Measurements from ENCODE around the gene CNN1.
A peak's percentile ranks its signal among the peaks of the same experiment; 100 is the strongest.

CNN1 gene

DNA sequence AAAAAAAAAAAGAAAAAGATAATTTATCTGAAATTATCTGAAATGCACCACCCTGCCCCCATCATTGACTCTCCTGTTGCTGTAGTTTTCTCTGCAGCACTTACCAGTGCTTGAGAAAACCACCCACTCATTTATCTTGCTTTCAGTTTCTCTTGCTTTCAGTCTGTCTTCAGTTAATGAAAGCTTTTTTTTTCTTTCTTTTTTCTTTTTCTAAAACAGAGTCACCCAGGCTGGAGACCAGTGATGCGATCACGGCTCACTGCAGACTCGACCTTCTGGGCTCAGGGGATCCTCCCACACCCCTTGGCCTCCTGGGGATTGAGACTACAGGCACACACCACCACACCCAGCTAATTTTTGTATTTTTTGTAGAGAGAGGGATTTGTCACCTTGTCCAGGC is 43.1 kb downstream of the CNN1 start:
- WGBS (ENCODE audit: extremely low coverage, insufficient coverage, low lambda C conversion rate) = no CpG with 5 or more reads among the region's 3 CpGs
- H3K79me1 ChIP-seq (ENCODE audit: low read length) = no peaks in the 10 kb centered on the region
- no peaks in the 10 kb centered on the region for H3K79me2 ChIP-seq (ENCODE audit: control insufficient read depth, insufficient read depth, low read length)
- H3K27ac ChIP-seq (ENCODE audit: low read depth, low read length) = no peak overlapping the region
- H3K4me1 ChIP-seq (ENCODE audit: control insufficient read depth, low read depth, low read length) = no peaks in the 10 kb centered on the region
- H3K4ac ChIP-seq (ENCODE audit: low read depth, low read length) = no peak overlapping the region
- H3K36me3 ChIP-seq (ENCODE audit: control insufficient read depth, insufficient read depth, low read length) = no peaks in the 10 kb centered on the region
- H3K23ac ChIP-seq (ENCODE audit: low read length) = no peak overlapping the region
- H3K4me3 ChIP-seq (ENCODE audit: low read length) = no peak overlapping the region
- H3K56ac ChIP-seq (ENCODE audit: low read length) = no peak overlapping the region
- no peak overlapping the region for H3K4me2 ChIP-seq (ENCODE audit: low read length)
- DNase-seq = no peak
- H2AK5ac ChIP-seq (ENCODE audit: low read length) = no peak overlapping the region
- no peaks in the 10 kb centered on the region for H3K27me3 ChIP-seq (ENCODE audit: insufficient read depth, low read length, poor library complexity)
- H2BK15ac ChIP-seq (replicated peaks; ENCODE audit: low read depth) = no peak overlapping the region
- no peak overlapping the region for H2BK120ac ChIP-seq (ENCODE audit: low read depth, low read length)
- no peak overlapping the region for H4K5ac ChIP-seq (ENCODE audit: low read length)
- H4K8ac ChIP-seq (ENCODE audit: low read depth, low read length) = no peak overlapping the region
- H3K9ac ChIP-seq (ENCODE audit: low read length) = no peak overlapping the region
- no peak overlapping the region for H3K18ac ChIP-seq (ENCODE audit: low read length)
- no peak overlapping the region for H2BK5ac ChIP-seq (ENCODE audit: low read length)

DNA sequence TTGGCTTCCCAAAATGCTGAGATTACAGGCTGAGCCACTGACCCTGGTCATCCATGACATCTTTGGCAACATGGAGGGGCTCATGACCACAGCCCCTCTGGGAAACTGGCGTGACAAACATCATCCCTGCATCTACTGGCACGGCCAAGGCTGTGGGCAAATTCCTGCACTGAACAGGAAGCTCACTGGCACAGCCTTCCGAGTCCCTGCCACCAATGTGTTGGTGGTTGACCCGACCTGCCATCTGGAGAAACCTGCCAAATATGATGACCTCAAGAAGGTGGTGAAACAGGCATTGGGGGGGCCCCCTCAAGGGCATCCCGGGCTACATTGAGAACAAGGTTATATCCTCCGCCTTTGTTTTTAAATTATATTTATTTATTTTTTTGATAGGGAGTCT is 47.7 kb downstream of the CNN1 start:
- H3K79me1 ChIP-seq (ENCODE audit: low read length) = no peaks in the 10 kb centered on the region
- no CpG with 5 or more reads among the region's 6 CpGs for WGBS (ENCODE audit: extremely low coverage, insufficient coverage, low lambda C conversion rate)

GRCh38 chr19:11587302-11587974 is 48.8 kb downstream of the CNN1 start:
- H3K36me3 ChIP-seq (ENCODE audit: control insufficient read depth, insufficient read depth, low read length) = no peaks in the 10 kb centered on the region
- peak; percentile 65 for DNase-seq
- no peak overlapping the region for H3K4me3 ChIP-seq (ENCODE audit: low read length)
- H2AK5ac ChIP-seq (ENCODE audit: low read length) = no peak overlapping the region
- no peak overlapping the region for H3K56ac ChIP-seq (ENCODE audit: low read length)
- H4K8ac ChIP-seq (ENCODE audit: low read depth, low read length) = no peak overlapping the region
- H3K4me1 ChIP-seq (ENCODE audit: control insufficient read depth, low read depth, low read length) = no peaks in the 10 kb centered on the region
- H3K4me2 ChIP-seq (ENCODE audit: low read length) = no peak overlapping the region
- no peak overlapping the region for H4K5ac ChIP-seq (ENCODE audit: low read length)
- no peaks in the 10 kb centered on the region for H3K79me2 ChIP-seq (ENCODE audit: control insufficient read depth, insufficient read depth, low read length)
- no peak overlapping the region for H3K18ac ChIP-seq (ENCODE audit: low read length)
- H2BK5ac ChIP-seq (ENCODE audit: low read length) = no peak overlapping the region
- no peak overlapping the region for H3K4ac ChIP-seq (ENCODE audit: low read depth, low read length)
- H3K9ac ChIP-seq (ENCODE audit: low read length) = no peak overlapping the region
- no peak overlapping the region for H3K23ac ChIP-seq (ENCODE audit: low read length)
- H2BK120ac ChIP-seq (ENCODE audit: low read depth, low read length) = no peak overlapping the region
- no peak overlapping the region for H2BK15ac ChIP-seq (replicated peaks; ENCODE audit: low read depth)
- H3K27me3 ChIP-seq (ENCODE audit: insufficient read depth, low read length, poor library complexity) = no peaks in the 10 kb centered on the region
- no peaks in the 10 kb centered on the region for H3K79me1 ChIP-seq (ENCODE audit: low read length)
- no peak overlapping the region for H3K27ac ChIP-seq (ENCODE audit: low read depth, low read length)
- WGBS (ENCODE audit: extremely low coverage, insufficient coverage, low lambda C conversion rate) = no CpG with 5 or more reads among the region's 7 CpGs

More for the DNA sequence above, 47.7 kb downstream of the CNN1 start:
- Histone ChIP-seq H3K79me2 (ENCODE audit: control insufficient read depth, insufficient read depth, low read length) (no peaks in the 10 kb centered on the region), H4K8ac (ENCODE audit: low read depth, low read length) (no peak overlapping the region), H3K4ac (ENCODE audit: low read depth, low read length) (no peak overlapping the region), H3K4me3 (ENCODE audit: low read length) (no peak overlapping the region), H3K4me1 (ENCODE audit: control insufficient read depth, low read depth, low read length) (no peaks in the 10 kb centered on the region), H2AK5ac (ENCODE audit: low read length) (no peak overlapping the region), H2BK120ac (ENCODE audit: low read depth, low read length) (no peak overlapping the region), H3K27ac (ENCODE audit: low read depth, low read length) (no peak overlapping the region), H3K4me2 (ENCODE audit: low read length) (no peak overlapping the region), H3K36me3 (ENCODE audit: control insufficient read depth, insufficient read depth, low read length) (no peaks in the 10 kb centered on the region), H3K9ac (ENCODE audit: low read length) (no peak overlapping the region), H4K5ac (ENCODE audit: low read length) (no peak overlapping the region), H3K27me3 (ENCODE audit: insufficient read depth, low read length, poor library complexity) (no peaks in the 10 kb centered on the region), H3K18ac (ENCODE audit: low read length) (no peak overlapping the region), H3K23ac (ENCODE audit: low read length) (no peak overlapping the region), H2BK15ac (replicated peaks; ENCODE audit: low read depth) (no peak overlapping the region), H2BK5ac (ENCODE audit: low read length) (no peak overlapping the region), H3K56ac (ENCODE audit: low read length) (no peak overlapping the region)
- no peak for DNase-seq

GRCh38 chr19:11587975-11588631 is 49.5 kb downstream of the CNN1 start:
- Histone ChIP-seq H2AK5ac (ENCODE audit: low read length) (no peak overlapping the region), H3K9ac (ENCODE audit: low read length) (no peak overlapping the region), H3K18ac (ENCODE audit: low read length) (no peak overlapping the region), H2BK120ac (ENCODE audit: low read depth, low read length) (no peak overlapping the region), H3K23ac (ENCODE audit: low read length) (no peak overlapping the region), H4K5ac (ENCODE audit: low read length) (no peak overlapping the region), H3K4me3 (ENCODE audit: low read length) (no peak overlapping the region), H2BK5ac (ENCODE audit: low read length) (no peak overlapping the region), H3K79me1 (ENCODE audit: low read length) (no peaks in the 10 kb centered on the region), H3K27me3 (ENCODE audit: insufficient read depth, low read length, poor library complexity) (no peaks in the 10 kb centered on the region), H3K4ac (ENCODE audit: low read depth, low read length) (no peak overlapping the region), H3K4me2 (ENCODE audit: low read length) (no peak overlapping the region), H3K56ac (ENCODE audit: low read length) (no peak overlapping the region), H3K4me1 (ENCODE audit: control insufficient read depth, low read depth, low read length) (no peaks in the 10 kb centered on the region), H4K8ac (ENCODE audit: low read depth, low read length) (no peak overlapping the region), H3K79me2 (ENCODE audit: control insufficient read depth, insufficient read depth, low read length) (no peaks in the 10 kb centered on the region), H3K36me3 (ENCODE audit: control insufficient read depth, insufficient read depth, low read length) (no peaks in the 10 kb centered on the region), H3K27ac (ENCODE audit: low read depth, low read length) (no peak overlapping the region), H2BK15ac (replicated peaks; ENCODE audit: low read depth) (no peak overlapping the region)
- no CpG with 5 or more reads among the region's 13 CpGs for WGBS (ENCODE audit: extremely low coverage, insufficient coverage, low lambda C conversion rate)
- no peak for DNase-seq

DNA sequence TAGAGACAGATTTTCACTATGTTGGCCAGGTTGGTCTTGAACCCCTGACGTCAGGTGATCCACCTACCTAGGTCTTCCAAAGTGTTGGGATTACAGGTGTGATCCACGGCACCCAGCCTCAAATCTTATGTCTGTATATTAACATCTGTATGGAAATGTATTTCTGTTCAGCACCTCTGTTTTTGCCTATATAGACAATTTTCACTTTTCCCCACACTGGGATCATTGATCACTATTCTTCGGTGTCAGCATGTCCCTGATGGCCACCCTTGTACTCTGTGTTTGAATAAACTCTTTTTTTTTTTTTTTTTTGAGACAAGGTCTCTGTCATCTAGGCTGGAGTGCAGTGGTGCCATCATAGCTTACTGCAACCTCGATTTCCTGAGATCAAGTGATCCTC is 55.4 kb downstream of the CNN1 start:
- H3K4me3 ChIP-seq (ENCODE audit: low read length) = no peak overlapping the region
- no peak overlapping the region for H3K27ac ChIP-seq (ENCODE audit: low read depth, low read length)
- no peak overlapping the region for H2BK120ac ChIP-seq (ENCODE audit: low read depth, low read length)
- H2BK15ac ChIP-seq (replicated peaks; ENCODE audit: low read depth) = no peak overlapping the region
- H2AK5ac ChIP-seq (ENCODE audit: low read length) = no peak overlapping the region
- no peaks in the 10 kb centered on the region for H3K27me3 ChIP-seq (ENCODE audit: insufficient read depth, low read length, poor library complexity)
- H3K9ac ChIP-seq (ENCODE audit: low read length) = no peak overlapping the region
- H4K5ac ChIP-seq (ENCODE audit: low read length) = no peak overlapping the region
- no CpG with 5 or more reads among the region's 4 CpGs for WGBS (ENCODE audit: extremely low coverage, insufficient coverage, low lambda C conversion rate)
- H3K79me1 ChIP-seq (ENCODE audit: low read length) = peaks cover under 1% of the 10 kb centered on the region
- H4K8ac ChIP-seq (ENCODE audit: low read depth, low read length) = no peak overlapping the region
- peaks cover 14% of the 10 kb centered on the region for H3K79me2 ChIP-seq (ENCODE audit: control insufficient read depth, insufficient read depth, low read length)
- H3K18ac ChIP-seq (ENCODE audit: low read length) = no peak overlapping the region
- no peak overlapping the region for H3K4ac ChIP-seq (ENCODE audit: low read depth, low read length)
- H3K56ac ChIP-seq (ENCODE audit: low read length) = no peak overlapping the region
- no peaks in the 10 kb centered on the region for H3K4me1 ChIP-seq (ENCODE audit: control insufficient read depth, low read depth, low read length)
- no peak overlapping the region for H3K23ac ChIP-seq (ENCODE audit: low read length)
- DNase-seq = no peak
- no peak overlapping the region for H2BK5ac ChIP-seq (ENCODE audit: low read length)
- no peaks in the 10 kb centered on the region for H3K36me3 ChIP-seq (ENCODE audit: control insufficient read depth, insufficient read depth, low read length)
- H3K4me2 ChIP-seq (ENCODE audit: low read length) = no peak overlapping the region

Data from mesendoderm (in vitro differentiated cells).